H4 (cell line): ENCODE results near the gene PCDHA3. TPM values are rescaled to one million over a fixed set of nuclear protein-coding genes. Genes with fewer than 3 reads are reported as not detected.

Source experiments
- total RNA-seq: library from RNA; depleted of rRNA; stranded (reverse); fragments of >200 nt; shearing (Covaris generic); gene quantifications from 2 replicates; pipeline ENCODE4 v1.2.3, GENCODE V29; 2014; rRNA removed

The PCDHA3 gene
- total RNA-seq, 1 experiment from 2014 or later, result 4.7 TPM

Other genes with a start within 250 kb of the PCDHA3 start
- gene SRA1, start 243.6 kb upstream of the PCDHA3 start, total RNA-seq, result 64.6 and 72.6 TPM in 2 replicates
- 2.8 and 9.3 TPM in 2 replicates for gene APBB3, start 236.5 kb upstream of the PCDHA3 start, total RNA-seq
- 22.2 and 39.9 TPM in 2 replicates for gene SLC35A4, start 236.2 kb upstream of the PCDHA3 start, total RNA-seq
- gene CD14, start 167.9 kb upstream of the PCDHA3 start, total RNA-seq, result not detected in 2 replicates
- gene TMCO6, start 161.6 kb upstream of the PCDHA3 start, total RNA-seq, result 9.6 and 15.9 TPM in 2 replicates
- gene NDUFA2, start 153.4 kb upstream of the PCDHA3 start, total RNA-seq, result 65.7 and 99.6 TPM in 2 replicates
- 72.9 and 98.1 TPM in 2 replicates for gene IK, start 153.2 kb upstream of the PCDHA3 start, total RNA-seq
- gene WDR55, start 136.2 kb upstream of the PCDHA3 start, total RNA-seq, result 13.7 and 15.2 TPM in 2 replicates
- gene DND1, start 127.5 kb upstream of the PCDHA3 start, total RNA-seq, result 0.37 TPM in 1 of 2 replicates, not detected in the other
- gene HARS1, start 109.7 kb upstream of the PCDHA3 start, total RNA-seq, result 52.1 and 53.6 TPM in 2 replicates
- gene HARS2, start 109.6 kb upstream of the PCDHA3 start, total RNA-seq, result 49.2 and 52.6 TPM in 2 replicates
- 73.5 and 95.8 TPM in 2 replicates for gene ZMAT2, start 100.6 kb upstream of the PCDHA3 start, total RNA-seq
- gene PCDHA1, start 14.9 kb upstream of the PCDHA3 start, total RNA-seq, result 0.45 and 0.56 TPM in 2 replicates
- 0.72 and 0.82 TPM in 2 replicates for gene PCDHA2, start 6.2 kb upstream of the PCDHA3 start, total RNA-seq
- gene PCDHA4, start 6.0 kb downstream of the PCDHA3 start, total RNA-seq, result 0.02 and 0.04 TPM in 2 replicates
- 0.25 and 1.1 TPM in 2 replicates for gene PCDHA5, start 20.6 kb downstream of the PCDHA3 start, total RNA-seq
- gene PCDHA6, start 26.9 kb downstream of the PCDHA3 start, total RNA-seq, result 0.06 TPM in 1 of 2 replicates, not detected in the other
- gene PCDHA7, start 33.2 kb downstream of the PCDHA3 start, total RNA-seq, result 0.04 and 0.06 TPM in 2 replicates
- gene PCDHA8, start 40.1 kb downstream of the PCDHA3 start, total RNA-seq, result 0.04 and 0.17 TPM in 2 replicates
- 0.08 TPM in 1 of 2 replicates, not detected in the other for gene PCDHA9, start 47.3 kb downstream of the PCDHA3 start, total RNA-seq
- 0.02 and 0.08 TPM in 2 replicates for gene PCDHA10, start 54.8 kb downstream of the PCDHA3 start, total RNA-seq
- 5.0 and 7.7 TPM in 2 replicates for gene PCDHA11, start 67.9 kb downstream of the PCDHA3 start, total RNA-seq
- gene PCDHA12, start 74.3 kb downstream of the PCDHA3 start, total RNA-seq, result 0.21 and 0.60 TPM in 2 replicates
- gene PCDHA13, start 81.1 kb downstream of the PCDHA3 start, total RNA-seq, result 0.41 and 0.50 TPM in 2 replicates
- 1.1 TPM in 2 replicates for gene PCDHAC1, start 125.2 kb downstream of the PCDHA3 start, total RNA-seq
- gene PCDHAC2, start 165.4 kb downstream of the PCDHA3 start, total RNA-seq, result 1.5 and 1.8 TPM in 2 replicates